SU-DHL-6 (cell line): ENCODE results near the gene KIF2C.
"Not testable (repeated sequence)": the region's sequence is repeated elsewhere in the genome, so short reads cannot be mapped to it uniquely, and the experiment has no call there.

Experiments used
- H2AFZ ChIP-seq: fragments of 200-600 bp; sonication (generic); 2 replicates; pipeline ENCODE4 v1.6.1; 2014; ENCODE audit warnings: low read depth, mild to moderate bottlenecking, moderate library complexity, mixed read lengths, antibody characterized with exemption, low read length; ENCODE audit not compliant: severe bottlenecking
- H3F3A ChIP-seq: fragments of 200-600 bp; shearing (Covaris generic); 2 replicates; pipeline ENCODE4 v1.6.0; 2016; ENCODE audit warnings: antibody characterized with exemption, mild to moderate bottlenecking; ENCODE audit not compliant: insufficient read depth
- H3K27ac ChIP-seq: fragments of 200-600 bp; sonication (generic); 2 replicates; pipeline ENCODE4 v1.5.1; 2016; ENCODE audit warnings: low read depth, mild to moderate bottlenecking, low read length, moderate library complexity, mixed read lengths
- H3K27me3 ChIP-seq: fragments of 200-600 bp; sonication (generic), shearing (Covaris generic); 2 replicates; pipeline ENCODE4 v1.6.0; 2014; ENCODE audit warnings: mild to moderate bottlenecking, low read length
- H3K36me3 ChIP-seq: fragments of 200-600 bp; sonication (generic); 2 replicates; pipeline ENCODE4 v1.6.1; 2014; ENCODE audit warnings: mild to moderate bottlenecking, low read length, mixed read lengths
- H3K4me2 ChIP-seq: fragments of 300-600, 200-600 bp; shearing (Covaris generic), sonication (generic); 2 replicates; pipeline ENCODE4 v1.6.0; 2014; ENCODE audit warnings: low read length, low read depth, mild to moderate bottlenecking; ENCODE audit not compliant: poor library complexity, severe bottlenecking
- H3K4me3 ChIP-seq: fragments of 200-600 bp; sonication (generic); 2 replicates; pipeline ENCODE4 v1.5.1; 2014; ENCODE audit warnings: antibody characterized with exemption, low read length, mild to moderate bottlenecking, mixed read lengths; ENCODE audit not compliant: insufficient read depth, poor library complexity, severe bottlenecking
- H3K79me2 ChIP-seq: fragments of 200-600 bp; sonication (generic); 2 replicates; pipeline ENCODE4 v1.6.1; 2014; ENCODE audit warnings: mild to moderate bottlenecking, low read length, moderate library complexity; ENCODE audit not compliant: insufficient read depth
- H3K9ac ChIP-seq: fragments of 200-600 bp; sonication (generic); 2 replicates; pipeline ENCODE4 v1.7.0; 2014; ENCODE audit warnings: mild to moderate bottlenecking, low read length
- H3K9me2 ChIP-seq: fragments of 200-600 bp; sonication (generic); replicated peaks from 2 replicates; pipeline ENCODE4 v1.6.1; 2014; ENCODE audit warnings: low read length; ENCODE audit not compliant: insufficient read depth
- H3K9me3 ChIP-seq: fragments of 200-600 bp; sonication (generic); 2 replicates; pipeline ENCODE4 v1.6.1; 2014; ENCODE audit warnings: low read length, mixed read lengths; ENCODE audit not compliant: insufficient read depth
- H4K20me1 ChIP-seq: fragments of 200-600 bp; sonication (generic); 2 replicates; pipeline ENCODE4 v1.6.1; 2014; ENCODE audit warnings: low read depth, mild to moderate bottlenecking, antibody characterized with exemption, low read length, moderate library complexity, mixed read lengths
- CTCF ChIP-seq: fragments of 200-600 bp; sonication (generic); IDR thresholded peaks from one replicate; pipeline ENCODE4 v1.5.1; 2017; ENCODE audit warnings: antibody characterized with exemption, mild to moderate bottlenecking, low read length, moderate library complexity; ENCODE audit not compliant: insufficient read depth, poor library complexity, severe bottlenecking
- EZH2phosphoT487 ChIP-seq: fragments of 200-600 bp; sonication (generic), shearing (Covaris generic); conservative IDR thresholded peaks from 2 replicates; pipeline ENCODE4 v1.6.1; 2018; ENCODE audit warnings: mild to moderate bottlenecking, antibody characterized with exemption, low read length, moderate library complexity, mixed read lengths

Gene KIF2C

GRCh38 chr1:44757420-44757819, 17.8 kb downstream of the KIF2C start:
- H3K4me2 ChIP-seq: no peak overlapping the region
- H4K20me1 ChIP-seq: no peaks in the 10 kb centered on the region
- peaks cover 29% of the 10 kb centered on the region for H3K36me3 ChIP-seq
- H3K9me3 ChIP-seq: no peaks in the 10 kb centered on the region
- H3K27ac ChIP-seq: peak overlapping the region; percentile 19; the same call in 1 of the 2 replicates
- H3K9ac ChIP-seq: no peak overlapping the region; the same call in 1 of the 2 replicates
- no peaks in the 10 kb centered on the region for H3K9me2 ChIP-seq
- no peak for TF ChIP-seq EZH2phosphoT487
- no peak for TF ChIP-seq CTCF
- no peak overlapping the region for H2AFZ ChIP-seq
- H3F3A ChIP-seq: no peaks in the 10 kb centered on the region; the same call in 1 of the 2 replicates
- H3K4me3 ChIP-seq: no peak overlapping the region
- no peaks in the 10 kb centered on the region for H3K79me2 ChIP-seq
- H3K27me3 ChIP-seq: no peaks in the 10 kb centered on the region

DNA sequence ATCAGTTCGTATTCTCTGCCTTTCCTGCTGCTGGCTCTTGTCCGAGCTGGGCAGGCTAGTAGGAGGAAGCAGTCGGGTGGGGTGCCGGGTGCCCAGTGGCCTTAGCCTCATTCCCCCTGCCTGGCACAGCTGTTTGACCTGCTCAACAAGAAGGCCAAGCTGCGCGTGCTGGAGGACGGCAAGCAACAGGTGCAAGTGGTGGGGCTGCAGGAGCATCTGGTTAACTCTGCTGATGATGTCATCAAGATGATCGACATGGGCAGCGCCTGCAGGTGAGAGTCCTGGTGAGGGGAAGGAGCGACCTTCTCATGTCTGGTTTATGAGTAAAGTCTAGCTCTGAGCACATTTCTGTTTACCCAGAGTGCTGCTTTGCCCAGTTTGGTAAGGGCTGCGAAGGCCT, 19.4 kb downstream of the KIF2C start:
- H3K79me2 ChIP-seq: no peaks in the 10 kb centered on the region
- no peaks in the 10 kb centered on the region for H3F3A ChIP-seq
- H3K36me3 ChIP-seq: peaks cover 17% of the 10 kb centered on the region
- H4K20me1 ChIP-seq: no peaks in the 10 kb centered on the region
- H3K4me3 ChIP-seq: no peak overlapping the region
- H3K27me3 ChIP-seq: no peaks in the 10 kb centered on the region
- no peaks in the 10 kb centered on the region for H3K9me3 ChIP-seq
- no peak overlapping the region for H3K27ac ChIP-seq
- H3K9me2 ChIP-seq: no peaks in the 10 kb centered on the region
- H2AFZ ChIP-seq: no peak overlapping the region
- H3K9ac ChIP-seq: no peak overlapping the region
- TF ChIP-seq CTCF (no peak), EZH2phosphoT487 (no peak)
- no peak overlapping the region for H3K4me2 ChIP-seq

GRCh38 chr1:44760876-44761275, 21.2 kb downstream of the KIF2C start:
- TF ChIP-seq EZH2phosphoT487 (no peak), CTCF (no peak)
- Histone ChIP-seq H4K20me1 (no peaks in the 10 kb centered on the region), H3K79me2 (no peaks in the 10 kb centered on the region), H3K27ac (no peak overlapping the region), H3K4me3 (no peak overlapping the region), H3F3A (no peaks in the 10 kb centered on the region), H3K9ac (no peak overlapping the region), H3K9me2 (no peaks in the 10 kb centered on the region), H3K27me3 (no peaks in the 10 kb centered on the region), H2AFZ (no peak overlapping the region), H3K9me3 (no peaks in the 10 kb centered on the region), H3K36me3 (peaks cover 12% of the 10 kb centered on the region), H3K4me2 (no peak overlapping the region)

GRCh38 chr1:44766421-44766820, 26.8 kb downstream of the KIF2C start:
- H2AFZ ChIP-seq, H3K9me3 ChIP-seq, H3K27ac ChIP-seq, H3K4me2 ChIP-seq, H4K20me1 ChIP-seq, H3K27me3 ChIP-seq, H3K36me3 ChIP-seq, H3K79me2 ChIP-seq, H3K9me2 ChIP-seq, H3K4me3 ChIP-seq, H3K9ac ChIP-seq: not testable (repeated sequence)
- H3F3A ChIP-seq: peaks cover 17% of the 10 kb centered on the region; the same call in 1 of the 2 replicates
